ENCODE results near the gene PDPN.
"Not testable (repeated sequence)": the region's sequence is repeated elsewhere in the genome, so short reads cannot be mapped to it uniquely, and the experiment has no call there.

PDPN gene

GRCh38 chr1:13583595-13583965, at the start of gene PDPN:
PDPN (plus strand) TSS chr1:13583832; CDS start chr1:13584034, 202 bp downstream.
- peak; percentile 67 for DNase-seq (ENCODE audit: low read depth)

- no peak for DNase-seq (ENCODE audit: low read depth)
Measured at GRCh38 chr1:13535227-13535626, 48.4 kb upstream of the PDPN start.

- no peak for DNase-seq (ENCODE audit: low read depth)
Measured at GRCh38 chr1:13536571-13536970, 47.1 kb upstream of the PDPN start.

- no peak for DNase-seq (ENCODE audit: low read depth)
Measured at GRCh38 chr1:13538832-13539231, 44.8 kb upstream of the PDPN start.

- no peak for DNase-seq (ENCODE audit: low read depth)
Measured at GRCh38 chr1:13539683-13540082, 43.9 kb upstream of the PDPN start.

- DNase-seq (ENCODE audit: low read depth): no peak
Measured at GRCh38 chr1:13540866-13541265, 42.8 kb upstream of the PDPN start.

GRCh38 chr1:13541435-13542215, 42.0 kb upstream of the PDPN start:
- no peak for DNase-seq (ENCODE audit: low read depth)

GRCh38 chr1:13543451-13544220, 40.0 kb upstream of the PDPN start:
- DNase-seq (ENCODE audit: low read depth): no peak

GRCh38 chr1:13544221-13544556, 39.4 kb upstream of the PDPN start:
- no peak for DNase-seq (ENCODE audit: low read depth)

GRCh38 chr1:13546791-13547190, 36.8 kb upstream of the PDPN start:
- no peak for DNase-seq (ENCODE audit: low read depth)

- no peak for DNase-seq (ENCODE audit: low read depth)
Measured at GRCh38 chr1:13548281-13548680, 35.4 kb upstream of the PDPN start.

GRCh38 chr1:13549021-13549420, 34.6 kb upstream of the PDPN start:
- no peak for DNase-seq (ENCODE audit: low read depth)

GRCh38 chr1:13549521-13549920, 34.1 kb upstream of the PDPN start:
- no peak for DNase-seq (ENCODE audit: low read depth)

- peak; percentile 76 for DNase-seq (ENCODE audit: low read depth)
Measured at GRCh38 chr1:13550663-13551062, 33.0 kb upstream of the PDPN start.

- no peak for DNase-seq (ENCODE audit: low read depth)
Measured at GRCh38 chr1:13554798-13555197, 28.8 kb upstream of the PDPN start.

GRCh38 chr1:13556224-13556764, 27.3 kb upstream of the PDPN start:
- DNase-seq (ENCODE audit: low read depth): no peak

GRCh38 chr1:13560541-13560940, 23.1 kb upstream of the PDPN start:
- DNase-seq (ENCODE audit: low read depth): no peak

- DNase-seq (ENCODE audit: low read depth): not testable (repeated sequence)
Measured at GRCh38 chr1:13562981-13563380, 20.7 kb upstream of the PDPN start.

- no peak for DNase-seq (ENCODE audit: low read depth)
Measured at GRCh38 chr1:13564073-13564472, 19.6 kb upstream of the PDPN start.

GRCh38 chr1:13570435-13570834, 13.2 kb upstream of the PDPN start:
- not testable (repeated sequence) for DNase-seq (ENCODE audit: low read depth)

- DNase-seq (ENCODE audit: low read depth): no peak
Measured at GRCh38 chr1:13570924-13571323, 12.7 kb upstream of the PDPN start.

GRCh38 chr1:13573586-13573985, 10.0 kb upstream of the PDPN start:
- DNase-seq (ENCODE audit: low read depth): no peak

- DNase-seq (ENCODE audit: low read depth): no peak
Measured at GRCh38 chr1:13576926-13577325, 6.7 kb upstream of the PDPN start.

All from amniotic epithelial cell (primary cell).